ENCODE measurements around the gene DNAJC24. TPM values are rescaled to one million over a fixed set of nuclear protein-coding genes. Genes with fewer than 3 reads are reported as not detected.

Gene DNAJC24
- total and polyA plus RNA-seq, 10 donors = 3.0 to 24.5 (median 17.0) TPM

- Histone ChIP-seq H3K36me3 (peaks cover 0 to 42% (median 2%) of the 10 kb centered on the region in 6 donors), H3K27me3 (replicated peaks in 1 of 7) (no peaks in the 10 kb centered on the region), H3K4me1 (no peaks in the 10 kb centered on the region), H3K9me3 (no peaks in the 10 kb centered on the region), H3K27ac (no peak overlapping the region), H3K4me3 (no peak overlapping the region)
- no peak for DNase-seq
- intact Hi-C loops (cut with DNase I; ENCODE audit: low total_unique reads) = no loop called here
- WGBS, 5 donors = 86 to 92% (median 86%) methylated on average over 2 of the region's 2 CpGs
- TF ChIP-seq POLR2AphosphoS5 (IDR thresholded peaks at IDR 0.05) (no peak), POLR2A (IDR thresholded peaks at IDR 0.05) (no peak)
- TF ChIP-seq, protein P1, sequence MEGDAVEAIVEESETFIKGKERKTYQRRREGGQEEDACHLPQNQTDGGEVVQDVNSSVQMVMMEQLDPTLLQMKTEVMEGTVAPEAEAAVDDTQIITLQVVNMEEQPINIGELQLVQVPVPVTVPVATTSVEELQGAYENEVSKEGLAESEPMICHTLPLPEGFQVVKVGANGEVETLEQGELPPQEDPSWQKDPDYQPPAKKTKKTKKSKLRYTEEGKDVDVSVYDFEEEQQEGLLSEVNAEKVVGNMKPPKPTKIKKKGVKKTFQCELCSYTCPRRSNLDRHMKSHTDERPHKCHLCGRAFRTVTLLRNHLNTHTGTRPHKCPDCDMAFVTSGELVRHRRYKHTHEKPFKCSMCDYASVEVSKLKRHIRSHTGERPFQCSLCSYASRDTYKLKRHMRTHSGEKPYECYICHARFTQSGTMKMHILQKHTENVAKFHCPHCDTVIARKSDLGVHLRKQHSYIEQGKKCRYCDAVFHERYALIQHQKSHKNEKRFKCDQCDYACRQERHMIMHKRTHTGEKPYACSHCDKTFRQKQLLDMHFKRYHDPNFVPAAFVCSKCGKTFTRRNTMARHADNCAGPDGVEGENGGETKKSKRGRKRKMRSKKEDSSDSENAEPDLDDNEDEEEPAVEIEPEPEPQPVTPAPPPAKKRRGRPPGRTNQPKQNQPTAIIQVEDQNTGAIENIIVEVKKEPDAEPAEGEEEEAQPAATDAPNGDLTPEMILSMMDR (IDR thresholded peaks at IDR 0.05 in 8 of 11, conservative IDR thresholded peaks at IDR 0.05 in 3 of 11) = no peak
Observed at GRCh38 chr11:31449040-31449439, 79.4 kb downstream of the DNAJC24 start.

DNA sequence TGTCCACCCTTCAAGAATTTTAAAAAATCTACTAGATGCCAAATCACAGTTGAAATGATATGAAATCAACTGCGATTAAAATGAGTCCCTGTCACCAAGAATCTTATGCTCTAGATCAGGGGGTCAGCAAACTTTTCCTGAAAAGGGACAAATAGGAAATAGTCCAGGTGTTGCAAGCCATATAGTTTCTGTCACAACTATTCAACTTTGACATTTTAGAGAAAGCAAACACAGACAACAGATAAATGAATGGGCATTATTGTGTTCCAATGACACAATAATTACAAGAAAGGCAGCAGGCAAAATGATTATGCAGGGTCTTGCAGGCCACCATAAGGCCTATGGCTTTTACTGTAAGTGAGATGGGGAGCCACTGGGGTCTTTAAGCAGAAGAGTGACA is 81.2 kb downstream of the DNAJC24 start:
- Histone ChIP-seq H3K27me3 (replicated peaks in 1 of 7) (no peaks in the 10 kb centered on the region), H3K4me3 (no peak overlapping the region), H3K27ac (no peak overlapping the region), H3K36me3 (peaks cover 0 to 52% (median 2%) of the 10 kb centered on the region in 6 donors), H3K4me1 (no peaks in the 10 kb centered on the region), H3K9me3 (no peaks in the 10 kb centered on the region)
- no peak for DNase-seq
- intact Hi-C loops (cut with DNase I; ENCODE audit: low total_unique reads) = no loop called here
- WGBS, 5 donors = 95 to 100% (median 97%) methylated on average over 1 of the region's 1 CpG
- TF ChIP-seq, protein P1 (IDR thresholded peaks at IDR 0.05 in 8 of 11, conservative IDR thresholded peaks at IDR 0.05 in 3 of 11) = no peak
- TF ChIP-seq POLR2A (IDR thresholded peaks at IDR 0.05) = no peak
- no peak for TF ChIP-seq POLR2AphosphoS5 (IDR thresholded peaks at IDR 0.05)

DNA sequence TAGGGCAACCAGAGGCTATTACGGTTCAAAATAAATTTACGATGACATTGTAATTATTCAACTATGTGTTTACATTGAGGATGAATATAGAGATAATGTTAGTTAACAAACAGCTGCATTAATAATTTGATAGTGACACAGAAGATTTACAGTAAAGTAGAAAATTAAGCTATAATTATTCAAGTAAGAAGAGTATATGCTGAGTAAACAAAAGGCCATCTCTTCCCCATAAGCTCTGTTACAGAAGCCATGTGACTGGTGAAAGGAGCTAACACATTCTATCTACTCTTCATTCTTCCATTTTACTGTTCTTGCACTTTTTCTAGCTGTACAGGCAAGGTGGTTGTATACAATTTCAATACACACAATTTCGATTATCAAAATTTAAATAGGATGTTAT is 85.5 kb downstream of the DNAJC24 start:
- H3K9me3 ChIP-seq = no peaks in the 10 kb centered on the region
- no peaks in the 10 kb centered on the region for H3K27me3 ChIP-seq (replicated peaks in 1 of 7)
- DNase-seq = no peak
- WGBS, 5 donors = 95 to 99% (median 97%) methylated on average over 3 of the region's 3 CpGs
- TF ChIP-seq POLR2AphosphoS5 (IDR thresholded peaks at IDR 0.05) (no peak), POLR2A (IDR thresholded peaks at IDR 0.05) (no peak)
- TF ChIP-seq, protein P1 (IDR thresholded peaks at IDR 0.05 in 8 of 11, conservative IDR thresholded peaks at IDR 0.05 in 3 of 11) = no peak
- H3K4me1 ChIP-seq = no peaks in the 10 kb centered on the region
- intact Hi-C loops (cut with DNase I; ENCODE audit: low total_unique reads) = no loop called here
- H3K4me3 ChIP-seq = no peak overlapping the region
- H3K36me3 ChIP-seq = peaks cover 0 to 45% (median 2%) of the 10 kb centered on the region in 6 donors
- no peak overlapping the region for H3K27ac ChIP-seq

- H3K27ac ChIP-seq = no peak overlapping the region
- DNase-seq = no peak
- H3K4me3 ChIP-seq = no peak overlapping the region
- H3K27me3 ChIP-seq (replicated peaks in 1 of 7) = no peaks in the 10 kb centered on the region
- H3K36me3 ChIP-seq = peaks cover 0 to 17% (median 0%) of the 10 kb centered on the region in 6 donors
- H3K4me1 ChIP-seq = no peaks in the 10 kb centered on the region
- 94 to 99% (median 98%) methylated on average over 3 of the region's 3 CpGs for WGBS, 5 donors
- H3K9me3 ChIP-seq = peaks cover 0 to 35% (median 32%) of the 10 kb centered on the region in 8 donors
- TF ChIP-seq POLR2A (IDR thresholded peaks at IDR 0.05) (no peak), POLR2AphosphoS5 (IDR thresholded peaks at IDR 0.05) (no peak)
- TF ChIP-seq, protein P1 (IDR thresholded peaks at IDR 0.05 in 8 of 11, conservative IDR thresholded peaks at IDR 0.05 in 3 of 11) = no peak
- intact Hi-C loops (cut with DNase I; ENCODE audit: low total_unique reads) = no loop called here
Observed at GRCh38 chr11:31464436-31464835, 94.8 kb downstream of the DNAJC24 start.
